WTC11 (cell line): Measurements from ENCODE around the gene SEC24C.

Experiments
- ESRRA ChIP-seq: sonication (generic); formaldehyde crosslinking; IDR thresholded peaks from 2 replicates; pipeline ENCODE4 v1.8.1; 2022; ENCODE audit warnings: mild to moderate bottlenecking, missing genetic modification reagents, borderline replicate concordance
- FOXP1 ChIP-seq: sonication (generic); formaldehyde crosslinking; IDR thresholded peaks from 2 replicates; pipeline ENCODE4 v1.8.0; 2022; ENCODE audit warnings: missing genetic modification reagents, mild to moderate bottlenecking, moderate library complexity, borderline replicate concordance
- NFYB ChIP-seq: sonication (generic); formaldehyde crosslinking; conservative IDR thresholded peaks from 2 replicates; pipeline ENCODE4 v1.8.0; 2022; ENCODE audit warnings: low read depth, missing genetic modification reagents
- TEAD4 ChIP-seq: sonication (generic); formaldehyde crosslinking; IDR thresholded peaks from 2 replicates; pipeline ENCODE4 v1.8.0; 2022; ENCODE audit warnings: mild to moderate bottlenecking, missing genetic modification reagents
- ZNF263 ChIP-seq: sonication (generic); formaldehyde crosslinking; IDR thresholded peaks from 2 replicates; pipeline ENCODE4 v1.8.1; 2022; ENCODE audit warnings: low read depth, mild to moderate bottlenecking, moderate library complexity, missing genetic modification reagents
- TF ChIP-seq, protein P1 (sequence below): fragments of 200-600 bp; IDR thresholded peaks from 2 replicates; pipeline ENCODE4 v1.8.0; 2022; ENCODE audit warnings: antibody characterized with exemption
- TF ChIP-seq, protein P2 (sequence below): sonication (generic); formaldehyde crosslinking; IDR thresholded peaks from 2 replicates; pipeline ENCODE4 v1.8.0; 2023; ENCODE audit warnings: missing genetic modification reagents, mild to moderate bottlenecking, borderline replicate concordance

GRCh38 chr10:73759512-73760115, 15.4 kb downstream of the SEC24C start:
- TF ChIP-seq, protein P1, sequence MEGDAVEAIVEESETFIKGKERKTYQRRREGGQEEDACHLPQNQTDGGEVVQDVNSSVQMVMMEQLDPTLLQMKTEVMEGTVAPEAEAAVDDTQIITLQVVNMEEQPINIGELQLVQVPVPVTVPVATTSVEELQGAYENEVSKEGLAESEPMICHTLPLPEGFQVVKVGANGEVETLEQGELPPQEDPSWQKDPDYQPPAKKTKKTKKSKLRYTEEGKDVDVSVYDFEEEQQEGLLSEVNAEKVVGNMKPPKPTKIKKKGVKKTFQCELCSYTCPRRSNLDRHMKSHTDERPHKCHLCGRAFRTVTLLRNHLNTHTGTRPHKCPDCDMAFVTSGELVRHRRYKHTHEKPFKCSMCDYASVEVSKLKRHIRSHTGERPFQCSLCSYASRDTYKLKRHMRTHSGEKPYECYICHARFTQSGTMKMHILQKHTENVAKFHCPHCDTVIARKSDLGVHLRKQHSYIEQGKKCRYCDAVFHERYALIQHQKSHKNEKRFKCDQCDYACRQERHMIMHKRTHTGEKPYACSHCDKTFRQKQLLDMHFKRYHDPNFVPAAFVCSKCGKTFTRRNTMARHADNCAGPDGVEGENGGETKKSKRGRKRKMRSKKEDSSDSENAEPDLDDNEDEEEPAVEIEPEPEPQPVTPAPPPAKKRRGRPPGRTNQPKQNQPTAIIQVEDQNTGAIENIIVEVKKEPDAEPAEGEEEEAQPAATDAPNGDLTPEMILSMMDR, result no peak
- TF ChIP-seq NFYB (CRISPR knock-in tag) (no peak), ZNF263 (CRISPR knock-in tag) (no peak), FOXP1 (CRISPR knock-in tag) (no peak), TEAD4 (CRISPR knock-in tag) (no peak), ESRRA (no peak)
- TF ChIP-seq, protein P2, sequence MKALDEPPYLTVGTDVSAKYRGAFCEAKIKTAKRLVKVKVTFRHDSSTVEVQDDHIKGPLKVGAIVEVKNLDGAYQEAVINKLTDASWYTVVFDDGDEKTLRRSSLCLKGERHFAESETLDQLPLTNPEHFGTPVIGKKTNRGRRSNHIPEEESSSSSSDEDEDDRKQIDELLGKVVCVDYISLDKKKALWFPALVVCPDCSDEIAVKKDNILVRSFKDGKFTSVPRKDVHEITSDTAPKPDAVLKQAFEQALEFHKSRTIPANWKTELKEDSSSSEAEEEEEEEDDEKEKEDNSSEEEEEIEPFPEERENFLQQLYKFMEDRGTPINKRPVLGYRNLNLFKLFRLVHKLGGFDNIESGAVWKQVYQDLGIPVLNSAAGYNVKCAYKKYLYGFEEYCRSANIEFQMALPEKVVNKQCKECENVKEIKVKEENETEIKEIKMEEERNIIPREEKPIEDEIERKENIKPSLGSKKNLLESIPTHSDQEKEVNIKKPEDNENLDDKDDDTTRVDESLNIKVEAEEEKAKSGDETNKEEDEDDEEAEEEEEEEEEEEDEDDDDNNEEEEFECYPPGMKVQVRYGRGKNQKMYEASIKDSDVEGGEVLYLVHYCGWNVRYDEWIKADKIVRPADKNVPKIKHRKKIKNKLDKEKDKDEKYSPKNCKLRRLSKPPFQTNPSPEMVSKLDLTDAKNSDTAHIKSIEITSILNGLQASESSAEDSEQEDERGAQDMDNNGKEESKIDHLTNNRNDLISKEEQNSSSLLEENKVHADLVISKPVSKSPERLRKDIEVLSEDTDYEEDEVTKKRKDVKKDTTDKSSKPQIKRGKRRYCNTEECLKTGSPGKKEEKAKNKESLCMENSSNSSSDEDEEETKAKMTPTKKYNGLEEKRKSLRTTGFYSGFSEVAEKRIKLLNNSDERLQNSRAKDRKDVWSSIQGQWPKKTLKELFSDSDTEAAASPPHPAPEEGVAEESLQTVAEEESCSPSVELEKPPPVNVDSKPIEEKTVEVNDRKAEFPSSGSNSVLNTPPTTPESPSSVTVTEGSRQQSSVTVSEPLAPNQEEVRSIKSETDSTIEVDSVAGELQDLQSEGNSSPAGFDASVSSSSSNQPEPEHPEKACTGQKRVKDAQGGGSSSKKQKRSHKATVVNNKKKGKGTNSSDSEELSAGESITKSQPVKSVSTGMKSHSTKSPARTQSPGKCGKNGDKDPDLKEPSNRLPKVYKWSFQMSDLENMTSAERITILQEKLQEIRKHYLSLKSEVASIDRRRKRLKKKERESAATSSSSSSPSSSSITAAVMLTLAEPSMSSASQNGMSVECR (CRISPR knock-in tag), result no peak
